GM12865 (cell line): Measurements from ENCODE around the gene TMEM184A.

Experiments
- DNase-seq: peaks from one replicate; pipeline ENCODE4 v3.0.0; 2010; ENCODE audit warnings: low read depth
- H3K4me3 ChIP-seq: 2 replicates; pipeline ENCODE4 v1.5.1; 2011; ENCODE audit warnings: mild to moderate bottlenecking, low read depth, low read length, control low read depth
- CTCF ChIP-seq: IDR thresholded peaks from 2 replicates; pipeline ENCODE4 v1.5.1; 2011; ENCODE audit warnings: low read length, control low read depth, low read depth, inconsistent platforms; ENCODE audit not compliant: insufficient read depth; ENCODE audit errors: missing control alignments

Gene TMEM184A

GRCh38 chr7:1493571-1493970 lies 62.4 kb downstream of the TMEM184A start:
- TF ChIP-seq CTCF, result no peak
- H3K4me3 ChIP-seq, result no peak overlapping the region
- no peak for DNase-seq

GRCh38 chr7:1493129-1493528 lies 62.9 kb downstream of the TMEM184A start:
- no peak for DNase-seq
- H3K4me3 ChIP-seq, result no peak overlapping the region
- TF ChIP-seq CTCF, result no peak

GRCh38 chr7:1492640-1493039 lies 63.4 kb downstream of the TMEM184A start:
- no peak for TF ChIP-seq CTCF
- H3K4me3 ChIP-seq, result no peak overlapping the region

More at GRCh38 chr7:1492640-1493039, 63.4 kb downstream of the TMEM184A start:
- DNase-seq, result no peak
